ENCODE measurements around the gene ORC3. TPM values are rescaled to one million over a fixed set of nuclear protein-coding genes. Genes with fewer than 3 reads are reported as not detected.

ORC3 gene
- total RNA-seq, 1 experiment from 2014 or later, result 52.9 TPM

DNA sequence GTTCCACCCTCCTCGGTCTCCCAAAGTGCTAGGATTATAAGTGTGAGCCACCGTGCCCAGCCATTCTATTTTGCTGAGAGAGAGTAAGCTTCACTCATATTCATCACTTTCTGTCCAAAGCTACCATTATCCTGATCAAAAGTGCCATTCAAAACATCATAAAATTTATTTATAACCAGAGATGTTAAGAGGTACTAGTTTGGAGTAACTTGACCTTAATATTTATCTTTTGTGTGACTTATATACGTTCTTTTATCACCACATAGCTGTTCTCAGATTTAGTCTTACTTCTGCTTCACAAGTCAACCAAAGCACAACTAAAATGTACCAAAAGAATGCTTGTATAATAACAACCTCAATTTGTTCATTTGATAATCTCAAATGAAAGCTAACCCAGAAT lies 94.0 kb downstream of the ORC3 start:
- H3K27ac Mint-ChIP-seq, result peak overlapping the region in 1 of 3 experiments; percentile 49; a peak in 1 of 7 replicates
- peaks cover 7 to 17% of the 10 kb centered on the region in 2 experiments; a peak in 3 of 4 replicates for H3K4me1 Mint-ChIP-seq
- Histone ChIP-seq H3K23ac (ENCODE audit: insufficient read length, low read depth, low read length) (no peak overlapping the region), H4K8ac (replicated peaks; ENCODE audit: insufficient read length, low read depth, low read length) (no peak overlapping the region), H2BK5ac (ENCODE audit: insufficient read length, low read length) (no peak overlapping the region), H3K56ac (ENCODE audit: insufficient read length, low read depth, low read length) (no peak overlapping the region), H4K5ac (ENCODE audit: insufficient read length, low read depth, low read length) (no peak overlapping the region), H2BK20ac (ENCODE audit: low read depth, low read length, poor library complexity, severe bottlenecking) (no peak overlapping the region), H3K23me2 (ENCODE audit: insufficient read length, low read depth, low read length, poor library complexity, severe bottlenecking) (no peaks in the 10 kb centered on the region), H3K27me3 (ENCODE audit: insufficient read depth, low read length) (no peaks in the 10 kb centered on the region), H4K91ac (ENCODE audit: insufficient read length, low read depth, low read length) (no peak overlapping the region), H3K9ac (ENCODE audit: extremely low read depth, insufficient read length, low read length) (no peak overlapping the region), H3T11ph (ENCODE audit: low read length) (no peak overlapping the region), H3K4ac (ENCODE audit: low read depth, low read length) (no peak overlapping the region), H3K79me2 (ENCODE audit: insufficient read depth, low read length) (peaks cover 49% of the 10 kb centered on the region; the same call in 1 of the 2 replicates), H2BK12ac (ENCODE audit: insufficient read length, low read depth, low read length) (no peak overlapping the region), H3K79me1 (ENCODE audit: insufficient read depth, low read depth, low read length, poor library complexity, severe bottlenecking) (peaks cover 17% of the 10 kb centered on the region), H2AFZ (ENCODE audit: low read length) (no peak overlapping the region), H3K18ac (ENCODE audit: insufficient read length, low read depth, low read length) (no peak overlapping the region), H2BK15ac (ENCODE audit: low read depth, low read length) (no peak overlapping the region), H2AK5ac (ENCODE audit: insufficient read length, low read length) (no peak overlapping the region), H3K9me3 (ENCODE audit: control insufficient read depth, low read depth, low read length) (no peaks in the 10 kb centered on the region), H3K4me1 (ENCODE audit: insufficient read depth, low read length) (no peaks in the 10 kb centered on the region; the same call in 1 of the 2 replicates), H3K27ac (ENCODE audit: insufficient read length, low read depth, low read length) (no peak overlapping the region), H4K20me1 (ENCODE audit: control insufficient read depth, insufficient read depth, insufficient read length) (no peaks in the 10 kb centered on the region), H3K14ac (ENCODE audit: insufficient read depth, low read length) (no peak overlapping the region), H3K4me2 (ENCODE audit: insufficient read depth, insufficient read length, low read length) (no peak overlapping the region), H2BK120ac (ENCODE audit: low read depth, low read length, poor library complexity, severe bottlenecking) (no peak overlapping the region)
- no peaks in the 10 kb centered on the region for H3K27me3 Mint-ChIP-seq (ENCODE audit: low read depth)
- H3K4me3 Mint-ChIP-seq, result no peak overlapping the region
- H3K9me3 Mint-ChIP-seq, result no peaks in the 10 kb centered on the region
- no peak for DNase-seq
- TF ChIP-seq, protein P1, sequence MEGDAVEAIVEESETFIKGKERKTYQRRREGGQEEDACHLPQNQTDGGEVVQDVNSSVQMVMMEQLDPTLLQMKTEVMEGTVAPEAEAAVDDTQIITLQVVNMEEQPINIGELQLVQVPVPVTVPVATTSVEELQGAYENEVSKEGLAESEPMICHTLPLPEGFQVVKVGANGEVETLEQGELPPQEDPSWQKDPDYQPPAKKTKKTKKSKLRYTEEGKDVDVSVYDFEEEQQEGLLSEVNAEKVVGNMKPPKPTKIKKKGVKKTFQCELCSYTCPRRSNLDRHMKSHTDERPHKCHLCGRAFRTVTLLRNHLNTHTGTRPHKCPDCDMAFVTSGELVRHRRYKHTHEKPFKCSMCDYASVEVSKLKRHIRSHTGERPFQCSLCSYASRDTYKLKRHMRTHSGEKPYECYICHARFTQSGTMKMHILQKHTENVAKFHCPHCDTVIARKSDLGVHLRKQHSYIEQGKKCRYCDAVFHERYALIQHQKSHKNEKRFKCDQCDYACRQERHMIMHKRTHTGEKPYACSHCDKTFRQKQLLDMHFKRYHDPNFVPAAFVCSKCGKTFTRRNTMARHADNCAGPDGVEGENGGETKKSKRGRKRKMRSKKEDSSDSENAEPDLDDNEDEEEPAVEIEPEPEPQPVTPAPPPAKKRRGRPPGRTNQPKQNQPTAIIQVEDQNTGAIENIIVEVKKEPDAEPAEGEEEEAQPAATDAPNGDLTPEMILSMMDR (conservative IDR thresholded peaks at IDR 0.05), result no peak
- WGBS (ENCODE audit: extremely low coverage, insufficient read length, low lambda C conversion rate), result no CpG with 5 or more reads among the region's 3 CpGs
- H3K36me3 Mint-ChIP-seq (ENCODE audit: insufficient read depth in 1 of 3, low read depth in 3 of 3), result peaks cover 9 to 31% (median 25%) of the 10 kb centered on the region in 3 experiments; a peak in 6 of 7 replicates
